SH-SY5Y (cell line): Measurements from ENCODE around the gene AKAP6.

ENCODE experiments used
- GATA2 ChIP-seq: IDR thresholded peaks from 2 replicates; pipeline ENCODE4 v1.6.1; 2011; ENCODE audit warnings: mild to moderate bottlenecking, low read depth, low read length
- GATA3 ChIP-seq: IDR thresholded peaks from 2 replicates; pipeline ENCODE4 v1.6.1; 2011; ENCODE audit warnings: low read depth, mild to moderate bottlenecking, low read length, moderate library complexity

DNA sequence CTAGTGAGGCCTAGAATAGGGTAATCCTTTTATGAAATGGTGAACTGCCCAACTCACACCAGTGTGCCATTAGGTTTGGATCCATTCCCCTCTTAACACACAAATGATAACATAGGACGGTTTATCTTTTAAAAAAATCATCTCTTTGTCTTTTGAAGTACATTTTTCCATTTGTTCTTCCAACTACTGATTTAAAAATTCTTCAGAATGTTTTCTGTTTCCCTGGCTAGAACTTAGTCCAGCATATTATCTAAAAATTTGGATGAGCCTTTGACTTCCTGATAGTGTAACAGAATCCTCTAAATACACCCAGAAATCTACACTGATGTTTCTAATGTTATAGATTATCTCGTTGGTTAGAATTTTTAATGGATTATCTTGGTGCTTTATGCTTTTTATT lies 359.8 kb downstream of the AKAP6 start:
- no peak for TF ChIP-seq GATA2
- TF ChIP-seq GATA3, result no peak
